ENCODE measurements around the gene EXTL2.
"Not testable (repeated sequence)": the region's sequence is repeated elsewhere in the genome, so short reads cannot be mapped to it uniquely, and the experiment has no call there.

Gene EXTL2

DNA sequence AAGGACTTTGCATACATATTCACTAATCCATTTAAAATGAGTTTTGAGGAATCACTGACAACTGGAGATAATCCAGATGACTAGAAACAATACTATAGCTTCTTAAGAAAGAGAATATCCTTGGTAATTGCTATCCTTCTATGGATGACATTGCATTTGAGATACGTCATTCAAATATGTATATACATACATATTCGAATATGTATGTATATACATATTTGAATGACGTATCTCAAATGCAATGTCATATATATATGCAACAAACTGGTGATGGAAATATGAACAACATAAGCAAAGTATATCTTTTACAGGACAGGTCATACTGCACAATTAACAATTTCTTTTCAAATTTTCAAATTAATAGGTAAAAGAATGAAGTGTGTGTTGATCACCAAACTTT, 41.7 kb downstream of the EXTL2 start:
- DNase-seq, result no peak

DNA sequence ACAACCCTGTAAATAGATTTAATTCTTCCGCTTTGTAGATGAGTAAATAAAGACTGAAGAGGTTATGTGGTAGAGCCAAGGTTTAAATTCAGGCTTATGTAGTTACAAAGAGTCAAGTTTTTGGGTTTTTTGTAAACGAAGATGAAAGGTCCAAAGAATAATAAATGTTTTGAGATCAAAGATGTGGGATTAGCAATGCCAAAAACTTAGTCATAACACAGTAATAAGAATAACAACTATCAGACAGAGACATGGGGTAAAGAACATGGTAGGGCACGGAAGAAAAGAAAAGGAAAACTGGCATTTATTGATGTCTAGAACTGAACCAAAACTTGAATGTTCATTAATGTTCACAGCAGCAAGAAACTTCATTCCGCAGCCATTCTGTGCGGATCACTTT, 42.9 kb downstream of the EXTL2 start:
- DNase-seq, result no peak

DNA sequence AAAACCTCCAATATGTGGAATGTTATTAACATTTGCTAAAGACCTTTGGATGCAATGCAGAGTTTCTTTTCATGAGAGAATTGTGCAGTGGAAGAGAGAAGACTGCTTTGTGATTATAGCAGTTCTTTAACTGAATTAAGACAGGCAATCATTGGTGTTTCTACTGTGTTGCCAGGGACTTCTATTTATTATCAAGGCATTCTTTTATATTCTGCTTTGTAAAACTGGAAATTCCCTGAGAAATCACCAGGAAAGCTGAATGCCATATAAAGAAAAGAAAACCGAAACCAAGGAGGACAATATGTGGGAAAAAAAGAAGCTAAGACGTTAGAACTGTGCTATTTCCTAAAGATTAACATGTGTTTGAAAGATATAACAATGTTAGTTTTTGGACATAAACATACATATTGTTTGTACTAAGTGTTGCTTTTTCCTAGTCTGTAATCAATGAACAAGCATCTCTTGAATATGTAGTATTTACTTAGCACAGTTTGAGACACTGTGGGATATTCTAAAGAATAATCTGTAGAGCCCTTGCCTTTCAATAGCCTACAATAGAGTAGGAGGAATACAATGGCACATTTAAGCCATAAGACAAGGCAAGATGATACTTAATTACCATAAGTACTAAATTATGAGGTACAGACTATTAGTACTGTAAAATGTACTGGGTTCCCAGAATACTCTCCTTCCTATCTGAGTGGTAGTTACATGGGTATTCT, 47.1 kb downstream of the EXTL2 start:
- DNase-seq, result no peak

DNA sequence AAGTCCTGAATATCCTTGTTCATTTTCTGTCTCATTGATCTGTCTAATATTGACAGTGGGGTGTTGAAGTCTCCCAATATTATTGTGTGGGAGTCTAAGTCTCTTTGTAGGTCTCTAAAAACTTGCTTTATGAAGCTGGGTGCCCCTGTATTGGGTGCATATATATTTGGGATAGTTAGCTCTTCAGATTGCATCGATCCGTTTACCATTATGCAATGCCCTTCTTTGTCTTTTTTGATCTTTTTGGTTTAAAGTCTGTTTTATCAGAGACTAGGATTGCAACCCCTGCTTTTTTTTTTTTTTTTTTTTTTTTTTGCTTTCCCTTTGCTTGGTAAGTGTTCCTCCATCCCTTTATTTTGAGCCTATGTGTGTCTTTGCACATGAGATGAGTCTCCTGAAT, 51.5 kb downstream of the EXTL2 start:
- not testable (repeated sequence) for DNase-seq

DNA sequence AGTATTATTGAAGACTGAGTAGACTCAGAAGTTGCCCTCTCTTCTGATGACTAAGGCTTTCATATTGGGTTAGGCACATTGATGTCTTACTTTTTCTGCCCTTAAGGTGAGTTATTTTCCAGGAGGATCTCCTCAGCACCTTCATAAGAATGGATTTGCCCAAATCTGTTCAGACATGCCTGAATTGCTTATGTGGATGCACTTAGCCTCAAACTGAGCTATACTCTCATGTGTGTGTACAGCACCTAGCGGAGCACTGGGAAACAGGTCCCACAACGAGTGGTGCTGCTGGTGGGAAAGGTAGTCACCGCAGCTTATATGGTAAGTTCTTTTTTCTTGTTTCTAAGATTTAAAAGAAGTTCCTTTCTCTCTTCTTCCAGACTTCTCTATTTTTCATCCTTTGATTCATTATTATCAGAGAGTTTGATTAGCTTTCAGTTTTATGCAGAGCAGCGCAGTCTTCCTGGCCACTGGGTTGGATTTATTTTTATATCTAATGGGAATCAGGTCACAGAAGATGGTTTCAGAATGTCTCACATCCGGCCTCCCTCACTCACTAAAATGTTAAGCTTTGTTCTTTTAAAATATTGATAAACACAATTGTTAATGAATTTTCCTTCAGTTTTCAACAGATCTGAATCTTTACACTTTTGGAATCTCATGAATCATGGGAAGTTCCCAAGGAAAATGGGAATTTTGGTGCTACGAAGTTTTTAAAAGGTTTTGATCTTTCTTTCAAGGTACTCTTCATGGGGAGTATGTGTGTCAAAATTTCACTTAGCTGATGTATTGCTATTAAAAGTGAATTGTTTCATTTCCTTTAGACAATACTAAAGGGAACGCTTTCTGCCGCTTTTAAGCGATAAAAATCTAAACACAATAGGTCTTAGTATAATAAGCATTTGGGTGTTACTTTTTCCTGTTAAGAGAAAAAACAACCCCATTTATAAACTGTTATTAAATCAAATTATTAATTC, 58.5 kb downstream of the EXTL2 start:
- no peak for DNase-seq

DNA sequence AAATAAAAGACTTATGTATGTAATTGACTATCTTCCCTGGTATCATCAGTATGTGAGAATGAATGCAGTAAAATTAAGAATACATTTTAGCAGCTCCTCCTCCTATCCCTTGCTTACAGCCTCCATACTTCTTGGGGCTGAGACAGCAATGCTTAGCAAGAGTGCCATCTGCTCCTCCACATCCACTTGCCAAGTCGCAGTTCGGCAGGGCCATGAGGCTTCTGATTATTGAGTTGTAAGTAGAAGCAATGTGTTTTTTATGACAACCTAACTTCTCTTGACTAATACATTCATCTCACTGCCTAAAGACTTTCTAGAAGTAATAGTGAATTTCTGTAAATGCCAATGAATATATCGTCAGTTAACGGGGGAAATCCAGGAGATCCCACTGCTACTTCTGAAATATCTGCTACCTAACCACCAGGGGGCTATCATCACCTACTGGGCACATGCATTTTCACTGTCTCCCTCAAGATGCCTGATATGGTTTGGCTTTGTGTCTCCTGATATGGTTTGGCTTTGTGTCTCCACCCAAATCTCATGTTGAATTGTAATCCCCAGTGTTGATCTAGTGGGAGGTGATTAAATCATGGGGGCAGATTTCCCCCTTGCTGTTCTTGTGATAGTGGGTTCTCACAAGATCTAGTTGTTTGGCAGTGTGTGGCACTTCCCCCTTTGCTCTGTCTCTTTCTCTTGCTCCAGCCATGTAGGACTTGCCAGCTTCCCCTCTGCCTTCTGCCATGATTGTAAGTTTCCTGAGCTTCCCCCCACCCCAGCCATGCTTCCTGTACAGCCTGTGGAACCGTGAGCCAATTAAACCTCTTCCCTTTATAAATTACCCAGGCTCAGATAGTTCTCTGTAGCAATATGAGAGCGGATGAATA, 59.6 kb downstream of the EXTL2 start:
- no peak for DNase-seq

DNA sequence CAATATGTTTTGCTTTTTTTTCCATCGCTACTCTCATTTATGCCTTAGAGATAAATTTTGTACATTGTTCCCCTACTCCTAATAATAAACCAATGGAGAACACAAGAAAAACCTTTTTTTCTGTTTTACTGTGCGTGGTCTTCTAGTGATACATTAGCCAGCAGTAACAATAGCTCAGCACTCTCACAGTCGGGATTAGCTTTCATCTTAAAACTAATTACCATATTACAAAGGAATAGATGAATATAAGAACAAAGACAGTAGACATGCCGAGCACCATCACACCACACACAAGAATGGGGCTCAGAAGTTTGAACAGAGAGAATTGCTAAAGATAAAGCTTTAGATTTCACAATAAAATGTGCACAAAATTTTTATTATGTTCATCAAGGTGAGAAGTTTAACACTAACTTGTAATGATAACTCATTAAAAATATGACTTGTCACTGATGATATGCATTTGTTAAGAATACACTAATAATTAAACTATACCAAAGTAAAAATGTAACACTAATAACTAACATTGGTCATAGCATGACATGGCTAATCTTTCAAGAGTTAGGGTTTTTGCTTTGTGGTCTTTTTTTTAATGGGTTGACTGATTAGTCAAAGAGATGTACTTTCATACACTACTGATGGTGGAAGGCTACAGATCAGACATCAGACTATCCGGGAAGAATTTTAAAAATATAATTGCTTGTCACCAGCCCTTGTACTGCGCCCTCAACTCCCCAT, 61.8 kb downstream of the EXTL2 start:
- no peak for DNase-seq

DNA sequence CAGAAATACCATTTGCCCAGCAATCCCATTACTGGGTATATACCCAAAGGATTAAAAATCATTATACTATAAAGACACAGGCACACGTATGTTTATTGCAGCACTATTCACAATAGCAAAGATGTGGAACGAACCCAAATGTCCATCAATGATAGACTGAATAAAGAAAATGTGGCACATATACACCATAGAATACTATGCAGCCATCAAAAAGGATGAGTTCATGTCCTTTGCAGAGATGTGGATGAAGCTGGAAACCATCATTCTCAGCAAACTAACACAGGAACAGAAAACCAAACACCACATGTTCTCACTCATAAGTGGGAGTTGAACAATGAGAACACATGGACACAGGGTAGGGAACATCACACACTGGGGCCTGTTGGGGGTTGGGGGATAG, 69.0 kb downstream of the EXTL2 start:
- not testable (repeated sequence) for DNase-seq
